ENCODE results near the gene TMPRSS4.

GRCh38 chr11:118098996-118099837 is 22.3 kb downstream of the TMPRSS4 start:
- TF ChIP-seq REST (IDR thresholded peaks at IDR 0.05; ENCODE audit: low read depth) (no peak), CTCF (IDR thresholded peaks at IDR 0.05 in 2 of 3, conservative IDR thresholded peaks at IDR 0.05 in 1 of 3; ENCODE audit: borderline replicate concordance in 1 of 3, insufficient read depth in 1 of 3, low read depth in 2 of 3, low read length in 2 of 3) (no peak), CEBPB (IDR thresholded peaks at IDR 0.05; ENCODE audit: low read depth) (no peak), POLR2A (IDR thresholded peaks at IDR 0.05; ENCODE audit: borderline replicate concordance, extremely low read depth, insufficient read depth, insufficient read length) (no peak), ATF3 (IDR thresholded peaks at IDR 0.05) (no peak), EZH2phosphoT487 (IDR thresholded peaks at IDR 0.05; ENCODE audit: borderline replicate concordance) (no peak), POLR2AphosphoS5 (IDR thresholded peaks at IDR 0.05; ENCODE audit: low read depth, low read length) (no peak), ZNF274 (IDR thresholded peaks at IDR 0.05; ENCODE audit: low read depth, low read length) (no peak)

Data from HCT116 (cell line).